GM23248 (cell line): ENCODE measurements around the gene MYO16. TPM values are rescaled to one million over a fixed set of nuclear protein-coding genes. Genes with fewer than 3 reads are reported as not detected.

Experiments
- DNase-seq: peaks from one replicate; pipeline ENCODE4 v3.0.0-alpha.2; 2015
- H2AFZ ChIP-seq: fragments of 200-600 bp; sonication (generic); 2 replicates; pipeline ENCODE4 v1.6.1; 2016; ENCODE audit warnings: antibody characterized with exemption
- H3F3A ChIP-seq: fragments of 200-600 bp; sonication (generic); 2 replicates; pipeline ENCODE4 v1.6.1; 2016; ENCODE audit warnings: mild to moderate bottlenecking, antibody characterized with exemption, mixed run types; ENCODE audit not compliant: insufficient read depth
- H3K27ac ChIP-seq: fragments of 200-600 bp; sonication (generic); 2 replicates; pipeline ENCODE4 v1.5.1; 2016; ENCODE audit warnings: mild to moderate bottlenecking
- H3K27me3 ChIP-seq: fragments of 200-600 bp; sonication (generic); replicated peaks from 2 replicates; pipeline ENCODE4 v1.6.1; 2016; ENCODE audit warnings: mild to moderate bottlenecking; ENCODE audit not compliant: insufficient read depth
- H3K36me3 ChIP-seq: fragments of 200-600 bp; sonication (generic); 2 replicates; pipeline ENCODE4 v1.6.1; 2016; ENCODE audit warnings: low read depth, mild to moderate bottlenecking
- H3K4me1 ChIP-seq: fragments of 200-600 bp; sonication (generic); 2 replicates; pipeline ENCODE4 v1.6.1; 2016; ENCODE audit warnings: mild to moderate bottlenecking; ENCODE audit not compliant: insufficient read depth
- H3K4me2 ChIP-seq: fragments of 200-600 bp; sonication (generic); one replicate; pipeline ENCODE4 v1.6.1; 2016; ENCODE audit warnings: mild to moderate bottlenecking; ENCODE audit not compliant: unreplicated experiment
- H3K4me3 ChIP-seq: fragments of 200-600 bp; sonication (generic); 2 replicates; pipeline ENCODE4 v1.5.1; 2016; ENCODE audit warnings: mild to moderate bottlenecking
- H3K79me2 ChIP-seq: fragments of 200-600 bp; sonication (generic); 2 replicates; pipeline ENCODE4 v1.6.1; 2016; ENCODE audit warnings: mild to moderate bottlenecking; ENCODE audit not compliant: insufficient read depth
- H3K9ac ChIP-seq: fragments of 200-600 bp; sonication (generic); 2 replicates; pipeline ENCODE4 v1.6.1; 2016; ENCODE audit warnings: mild to moderate bottlenecking
- H3K9me2 ChIP-seq: fragments of 200-600 bp; sonication (generic); 2 replicates; pipeline ENCODE4 v1.6.1; 2016; ENCODE audit warnings: mixed run types, mild to moderate bottlenecking, moderate library complexity; ENCODE audit not compliant: insufficient read depth
- H3K9me3 ChIP-seq: fragments of 200-600 bp; sonication (generic); one replicate; pipeline ENCODE4 v1.6.1; 2017; ENCODE audit warnings: low read depth
- H4K20me1 ChIP-seq: fragments of 200-600 bp; sonication (generic); 2 replicates; pipeline ENCODE4 v1.6.0; 2016; ENCODE audit not compliant: insufficient read depth
- EZH2 ChIP-seq: fragments of 200-600 bp; sonication (generic); IDR thresholded peaks from 2 replicates; pipeline ENCODE4 v1.6.1; 2018; ENCODE audit warnings: antibody characterized with exemption, mild to moderate bottlenecking; ENCODE audit not compliant: insufficient read depth, poor library complexity, severe bottlenecking
- EZH2phosphoT487 ChIP-seq: fragments of 200-600 bp; sonication (generic); IDR thresholded peaks from 2 replicates; pipeline ENCODE4 v1.6.1; 2018; ENCODE audit warnings: antibody characterized with exemption, moderate library complexity, mild to moderate bottlenecking, low read depth; ENCODE audit not compliant: insufficient read depth
- WGBS, 2 experiments: methylation state at CpG; one replicate each; pipeline ENCODE4 v1.1.6; 2015 to 2017; ENCODE audit warnings: low lambda C conversion rate in 2 of 2, low coverage in 1 of 2; ENCODE audit errors: missing lambda C conversion rate in 2 of 2; 5-methylcytosine and 5-hydroxymethylcytosine counted together
- in situ Hi-C: fragments of 300-500 bp; cut with MboI; formaldehyde crosslinking; loops from 2 replicates; pipeline ENCODE4 v1.15.0; 2020
- polyA plus RNA-seq: library from polyadenylated mRNA; unstranded; fragments of >200 nt; fragmentation: Nextera tagmentation; extraction: Ambion mirVana; gene quantifications from 2 replicates; pipeline ENCODE4 v1.2.1, GENCODE V29; 2016
- total RNA-seq: library from RNA; depleted of rRNA; stranded (reverse); fragments of >200 nt; shearing (Covaris generic); gene quantifications from 2 replicates; pipeline ENCODE4 v1.2.3, GENCODE V29; 2014

Gene MYO16
- total and polyA plus RNA-seq, 2 experiments from 2014 or later: not detected

GRCh38 chr13:109111141-109111540 is 481.7 kb downstream of the MYO16 start:
- Histone ChIP-seq H3K4me3 (no peak overlapping the region), H2AFZ (no peak overlapping the region), H3K27ac (no peak overlapping the region), H3K36me3 (no peaks in the 10 kb centered on the region), H3K9me3 (no peaks in the 10 kb centered on the region), H3K9ac (no peak overlapping the region), H4K20me1 (no peaks in the 10 kb centered on the region), H3K4me1 (no peaks in the 10 kb centered on the region), H3K9me2 (no peaks in the 10 kb centered on the region), H3K79me2 (no peaks in the 10 kb centered on the region), H3K4me2 (no peak overlapping the region), H3K27me3 (peaks cover 57% of the 10 kb centered on the region), H3F3A (no peaks in the 10 kb centered on the region)
- 10 to 15% methylated on average over 1 of the region's 1 CpG for WGBS, 2 experiments
- TF ChIP-seq EZH2phosphoT487 (no peak), EZH2 (no peak)
- DNase-seq: no peak
- in situ Hi-C loops: no loop called here

- Histone ChIP-seq H3K4me2 (no peak overlapping the region), H3K27me3 (peaks cover 46% of the 10 kb centered on the region), H3K9ac (no peak overlapping the region), H3K4me3 (no peak overlapping the region), H3K4me1 (no peaks in the 10 kb centered on the region), H3K9me3 (no peaks in the 10 kb centered on the region), H3K27ac (no peak overlapping the region), H3K79me2 (no peaks in the 10 kb centered on the region), H2AFZ (no peak overlapping the region), H4K20me1 (no peaks in the 10 kb centered on the region), H3F3A (no peaks in the 10 kb centered on the region), H3K9me2 (no peaks in the 10 kb centered on the region), H3K36me3 (no peaks in the 10 kb centered on the region)
- in situ Hi-C loops: no loop called here
- 59 to 70% methylated on average over 3 of the region's 3 CpGs for WGBS, 2 experiments
- TF ChIP-seq EZH2phosphoT487 (no peak), EZH2 (no peak)
- DNase-seq: no peak
Measured at GRCh38 chr13:109113427-109113826, 484.0 kb downstream of the MYO16 start.

DNA sequence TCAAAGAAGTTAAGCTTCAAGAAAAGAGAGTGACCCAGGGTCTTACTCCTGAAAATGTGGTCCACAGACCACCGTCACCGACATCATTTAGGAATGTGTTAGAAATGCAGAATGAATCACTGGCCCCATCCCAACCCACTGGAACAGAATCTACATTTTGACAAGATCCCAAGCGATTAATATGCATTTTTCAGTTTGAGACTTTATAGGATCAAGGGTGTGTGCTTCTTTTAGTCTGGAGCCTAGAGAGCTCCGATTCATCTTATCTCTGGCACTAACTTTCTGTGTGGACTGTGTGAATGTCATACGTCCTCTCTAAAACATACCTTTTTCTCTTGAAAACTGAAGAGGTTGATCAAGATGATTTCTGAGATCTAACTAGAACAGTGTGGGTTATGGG is 484.8 kb downstream of the MYO16 start:
- Histone ChIP-seq H4K20me1 (no peaks in the 10 kb centered on the region), H2AFZ (no peak overlapping the region), H3K9me3 (no peaks in the 10 kb centered on the region), H3K4me2 (no peak overlapping the region), H3K4me1 (no peaks in the 10 kb centered on the region), H3F3A (no peaks in the 10 kb centered on the region), H3K9me2 (no peaks in the 10 kb centered on the region), H3K36me3 (no peaks in the 10 kb centered on the region), H3K4me3 (no peak overlapping the region), H3K27me3 (peaks cover 49% of the 10 kb centered on the region), H3K79me2 (no peaks in the 10 kb centered on the region), H3K27ac (no peak overlapping the region), H3K9ac (no peak overlapping the region)
- in situ Hi-C loops: no loop called here
- no peak for DNase-seq
- WGBS, 2 experiments: 36 to 45% methylated on average over 5 of the region's 5 CpGs
- TF ChIP-seq EZH2 (no peak), EZH2phosphoT487 (no peak)

- H3K4me3 ChIP-seq: no peak overlapping the region
- H3K9me3 ChIP-seq: no peaks in the 10 kb centered on the region
- H3K9ac ChIP-seq: no peak overlapping the region
- no peaks in the 10 kb centered on the region for H3F3A ChIP-seq
- no peak overlapping the region for H2AFZ ChIP-seq
- WGBS, 2 experiments: 21 to 33% methylated on average over 2 of the region's 2 CpGs
- no peaks in the 10 kb centered on the region for H4K20me1 ChIP-seq
- no peaks in the 10 kb centered on the region for H3K9me2 ChIP-seq
- in situ Hi-C loops: no loop called here
- H3K4me1 ChIP-seq: no peaks in the 10 kb centered on the region
- DNase-seq: no peak
- TF ChIP-seq EZH2 (no peak), EZH2phosphoT487 (no peak)
- no peak overlapping the region for H3K4me2 ChIP-seq
- no peak overlapping the region for H3K27ac ChIP-seq
- H3K27me3 ChIP-seq: peaks cover 40% of the 10 kb centered on the region
- no peaks in the 10 kb centered on the region for H3K79me2 ChIP-seq
- no peaks in the 10 kb centered on the region for H3K36me3 ChIP-seq
Measured at GRCh38 chr13:109114991-109115390, 485.6 kb downstream of the MYO16 start.

DNA sequence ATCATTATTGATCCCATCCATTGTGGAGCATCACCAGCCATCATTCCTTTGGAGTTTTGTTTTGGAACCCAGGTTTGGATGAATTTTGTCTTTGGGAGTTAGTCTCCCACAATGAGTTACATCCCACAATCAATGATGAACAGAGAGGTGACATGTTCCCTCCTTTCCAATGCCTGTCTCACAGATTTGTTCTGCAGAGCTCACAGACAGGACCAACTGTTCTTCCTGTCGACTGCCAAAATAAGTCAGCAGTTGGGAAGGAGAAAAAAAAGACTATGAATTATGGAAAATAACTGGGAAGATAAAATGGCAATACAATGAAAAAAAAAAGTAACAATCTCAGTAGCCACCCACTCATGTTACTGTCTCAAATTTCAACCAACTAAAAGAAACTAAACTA is 489.1 kb downstream of the MYO16 start:
- Histone ChIP-seq H2AFZ (no peak overlapping the region), H3F3A (no peaks in the 10 kb centered on the region), H3K27me3 (peaks cover 28% of the 10 kb centered on the region), H4K20me1 (no peaks in the 10 kb centered on the region), H3K9me2 (no peaks in the 10 kb centered on the region), H3K36me3 (no peaks in the 10 kb centered on the region), H3K27ac (no peak overlapping the region), H3K79me2 (no peaks in the 10 kb centered on the region), H3K9ac (no peak overlapping the region), H3K4me2 (no peak overlapping the region), H3K4me3 (no peak overlapping the region), H3K4me1 (no peaks in the 10 kb centered on the region), H3K9me3 (no peaks in the 10 kb centered on the region)
- in situ Hi-C loops: no loop called here
- TF ChIP-seq EZH2 (no peak), EZH2phosphoT487 (no peak)
- no peak for DNase-seq
- WGBS, 2 experiments: 7 to 22% methylated on average over 1 of the region's 1 CpG
